ENCODE measurements around the gene MINAR2.

DNA sequence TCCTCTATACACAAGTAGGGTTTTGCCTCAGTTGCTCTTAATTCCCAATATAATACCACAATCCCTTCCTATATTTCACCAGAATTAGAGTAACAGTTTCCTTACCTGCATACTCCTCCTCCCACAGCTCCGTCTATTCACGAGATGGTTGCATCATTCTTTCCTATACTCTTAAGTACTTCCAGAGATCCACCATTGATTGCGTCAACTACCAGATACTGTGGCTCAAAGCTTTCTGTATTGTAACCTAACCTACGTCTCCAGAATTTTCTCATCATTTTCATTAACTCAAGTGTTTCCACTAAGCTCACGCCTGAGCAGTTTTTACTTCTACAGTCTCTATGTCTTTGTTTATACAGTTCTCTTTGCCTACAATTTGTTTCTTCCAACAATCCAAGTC, 31.2 kb upstream of the MINAR2 start:
- TF ChIP-seq POLR2A (IDR thresholded peaks at IDR 0.05) (no peak), EP300 (IDR thresholded peaks at IDR 0.05; ENCODE audit: low read depth) (no peak), POLR2AphosphoS5 (IDR thresholded peaks at IDR 0.05) (no peak)
- TF ChIP-seq, protein P1, sequence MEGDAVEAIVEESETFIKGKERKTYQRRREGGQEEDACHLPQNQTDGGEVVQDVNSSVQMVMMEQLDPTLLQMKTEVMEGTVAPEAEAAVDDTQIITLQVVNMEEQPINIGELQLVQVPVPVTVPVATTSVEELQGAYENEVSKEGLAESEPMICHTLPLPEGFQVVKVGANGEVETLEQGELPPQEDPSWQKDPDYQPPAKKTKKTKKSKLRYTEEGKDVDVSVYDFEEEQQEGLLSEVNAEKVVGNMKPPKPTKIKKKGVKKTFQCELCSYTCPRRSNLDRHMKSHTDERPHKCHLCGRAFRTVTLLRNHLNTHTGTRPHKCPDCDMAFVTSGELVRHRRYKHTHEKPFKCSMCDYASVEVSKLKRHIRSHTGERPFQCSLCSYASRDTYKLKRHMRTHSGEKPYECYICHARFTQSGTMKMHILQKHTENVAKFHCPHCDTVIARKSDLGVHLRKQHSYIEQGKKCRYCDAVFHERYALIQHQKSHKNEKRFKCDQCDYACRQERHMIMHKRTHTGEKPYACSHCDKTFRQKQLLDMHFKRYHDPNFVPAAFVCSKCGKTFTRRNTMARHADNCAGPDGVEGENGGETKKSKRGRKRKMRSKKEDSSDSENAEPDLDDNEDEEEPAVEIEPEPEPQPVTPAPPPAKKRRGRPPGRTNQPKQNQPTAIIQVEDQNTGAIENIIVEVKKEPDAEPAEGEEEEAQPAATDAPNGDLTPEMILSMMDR (IDR thresholded peaks at IDR 0.05) = no peak
